GM19397 (cell line): Measurements from ENCODE around the gene RER1.

Experiments
- ATAC-seq: cut with Tn5 transposase; IDR thresholded peaks from one replicate; pipeline ENCODE4 v1.9.1; 2021; ENCODE audit warnings: mild to moderate bottlenecking, moderate library complexity; ENCODE audit not compliant: unreplicated experiment

RER1 gene

GRCh38 chr1:2442661-2443060 lies 51.0 kb downstream of the RER1 start:
- no peak for ATAC-seq

GRCh38 chr1:2443277-2444137 lies 51.9 kb downstream of the RER1 start:
- ATAC-seq, result no peak

DNA sequence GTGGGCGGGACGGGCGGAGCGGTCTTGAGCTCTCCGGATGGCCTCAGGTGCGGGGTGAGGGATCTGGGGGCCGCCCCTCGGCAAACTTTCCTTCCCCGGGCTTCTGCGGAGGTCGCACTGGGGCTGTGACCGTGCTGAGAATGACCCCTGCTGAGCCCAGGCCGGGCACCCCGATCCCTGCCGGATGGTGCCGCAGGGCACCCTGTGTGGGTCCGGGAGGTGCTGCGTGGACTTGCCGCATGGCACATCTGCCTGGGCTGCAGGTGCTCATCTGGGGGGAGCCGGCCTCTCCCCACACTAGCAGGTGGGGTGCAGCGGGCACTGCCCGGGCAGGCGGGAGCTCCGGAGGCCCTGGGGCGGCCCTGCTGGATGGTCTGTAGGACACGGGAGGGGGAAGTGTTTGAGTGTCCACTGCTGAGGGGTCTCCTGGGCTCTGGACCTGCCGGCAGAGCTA lies 52.5 kb downstream of the RER1 start:
- no peak for ATAC-seq

DNA sequence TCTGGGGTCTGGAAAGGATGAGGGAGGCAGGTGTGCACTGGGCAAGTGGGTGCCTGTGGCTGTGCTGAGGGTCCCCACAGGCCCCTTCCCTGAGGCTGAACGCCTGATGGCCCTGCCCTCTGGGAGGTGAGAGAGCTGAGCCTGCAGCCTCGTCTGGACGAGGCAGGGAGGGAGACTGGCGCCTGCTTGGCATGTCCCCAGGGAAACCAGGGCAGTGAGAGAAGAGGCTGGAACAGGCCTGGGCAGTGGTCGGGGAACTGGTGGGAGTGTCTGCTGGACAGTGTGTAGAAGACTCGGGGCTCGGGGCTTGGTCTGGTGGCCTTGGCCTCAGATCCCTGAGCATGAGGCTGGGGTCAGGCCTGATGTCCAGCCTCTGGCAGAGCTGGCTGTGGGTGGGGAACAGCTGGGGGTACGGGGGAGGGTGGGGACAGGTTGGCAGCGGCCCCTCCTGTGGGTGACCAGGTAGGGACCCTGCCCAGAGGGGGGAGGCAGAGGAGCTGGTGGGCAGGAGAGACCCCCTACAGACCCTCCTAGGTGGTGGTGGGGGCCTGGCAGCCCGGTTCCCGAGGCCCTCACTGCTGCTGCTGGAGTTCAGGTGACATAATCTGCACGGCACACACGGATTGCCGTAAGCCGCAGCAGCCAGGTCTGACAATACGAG lies 53.7 kb downstream of the RER1 start:
- no peak for ATAC-seq

DNA sequence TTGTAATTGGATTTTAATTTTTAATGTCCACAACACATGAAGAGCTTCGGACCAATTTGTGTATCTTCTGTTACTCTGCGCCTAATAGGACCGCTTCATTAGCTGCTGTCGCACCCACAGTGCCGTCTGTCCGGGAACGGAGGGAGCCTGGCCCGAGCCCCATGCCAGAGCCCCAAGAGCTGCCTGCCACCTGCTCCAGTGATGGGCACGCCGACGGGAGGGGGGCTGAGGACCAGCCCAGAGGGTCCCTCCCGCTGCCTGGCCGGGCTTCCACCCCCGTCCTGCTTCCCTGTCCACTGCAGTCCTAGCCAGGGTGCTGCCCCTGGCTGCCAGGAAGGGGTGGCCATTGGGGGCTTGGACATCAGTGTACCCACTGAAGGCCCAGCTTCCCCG lies 54.2 kb downstream of the RER1 start:
- ATAC-seq, result no peak

DNA sequence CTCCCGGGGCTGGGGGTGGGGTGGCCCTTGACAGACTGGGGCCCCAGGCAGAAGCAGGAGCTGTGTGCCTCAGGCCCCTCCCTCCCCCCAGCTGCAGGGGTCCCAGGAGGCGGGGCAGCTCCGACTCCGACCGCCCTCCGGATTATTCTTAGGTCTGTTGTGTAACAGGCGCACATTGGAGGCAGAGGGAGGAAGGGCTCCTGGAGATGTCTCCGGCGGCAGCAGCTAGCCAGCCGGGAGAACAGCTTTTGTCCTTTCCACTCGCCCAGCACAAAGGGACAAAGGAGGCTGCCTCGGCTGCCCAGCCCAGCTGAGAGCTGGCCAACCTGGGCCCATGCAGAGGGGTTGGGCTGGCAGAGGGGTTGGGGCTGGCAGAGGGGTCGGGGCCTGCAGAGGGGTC lies 54.8 kb downstream of the RER1 start:
- no peak for ATAC-seq

GRCh38 chr1:2446861-2447260 lies 55.2 kb downstream of the RER1 start:
- ATAC-seq, result no peak

DNA sequence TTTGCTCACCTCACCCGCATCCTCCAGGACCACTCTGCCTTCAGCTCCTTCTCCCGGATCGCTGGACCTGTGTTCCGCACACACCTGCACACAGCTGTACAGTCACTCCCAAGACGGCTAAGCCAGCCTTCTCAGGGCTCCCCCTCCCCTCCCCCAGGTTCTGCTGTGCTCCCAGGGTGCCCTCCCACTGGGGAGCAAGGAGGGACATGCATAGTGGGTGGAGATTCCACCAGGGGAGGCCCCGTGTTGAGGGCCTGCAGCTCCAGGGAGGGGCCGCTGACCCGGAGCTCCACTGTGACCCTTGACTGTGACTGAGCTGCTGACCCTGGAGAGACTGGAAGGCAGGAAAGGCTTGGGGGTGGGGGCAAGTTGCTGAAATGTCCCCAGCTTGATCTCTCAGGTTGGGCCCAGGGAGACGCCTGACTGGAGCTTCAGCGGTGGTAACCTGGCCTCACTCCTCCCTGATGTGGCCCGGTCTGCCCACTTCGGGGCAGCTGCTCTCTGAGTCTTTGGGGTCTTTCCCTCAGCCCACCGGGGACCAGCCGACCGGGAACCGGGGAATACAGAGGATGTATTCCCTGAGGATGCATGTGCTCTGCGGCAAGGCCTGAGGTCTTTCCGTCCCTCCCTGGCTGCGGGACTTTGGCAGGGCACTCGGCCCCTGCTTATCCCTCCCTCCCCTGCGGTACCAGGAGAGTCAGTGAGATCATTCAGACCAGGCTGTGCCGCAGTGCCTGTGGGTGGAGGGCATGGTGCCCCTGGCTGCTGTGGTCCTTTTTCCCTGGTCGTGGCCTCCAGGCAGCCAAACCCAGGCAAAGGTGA lies 55.8 kb downstream of the RER1 start:
- no peak for ATAC-seq

DNA sequence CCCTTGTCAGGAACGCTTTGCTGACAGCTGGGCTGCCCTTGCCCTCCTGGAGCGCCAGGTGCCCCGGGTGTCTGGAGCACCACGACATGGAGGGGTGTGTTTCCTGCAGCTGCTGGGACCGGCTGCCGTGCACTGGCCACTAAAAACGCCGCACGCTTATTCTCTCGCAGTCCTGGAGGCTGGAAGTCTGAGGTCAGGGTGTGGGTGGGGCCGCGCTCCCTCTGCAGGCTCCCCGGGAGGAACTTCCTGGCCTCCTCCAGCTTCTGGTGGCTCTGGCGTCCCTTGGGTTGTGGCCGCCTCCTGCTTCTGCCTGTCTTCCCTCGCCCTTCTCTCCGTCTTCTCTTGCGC lies 56.4 kb downstream of the RER1 start:
- no peak for ATAC-seq

GRCh38 chr1:2449636-2450454 lies 58.2 kb downstream of the RER1 start:
- no peak for ATAC-seq

DNA sequence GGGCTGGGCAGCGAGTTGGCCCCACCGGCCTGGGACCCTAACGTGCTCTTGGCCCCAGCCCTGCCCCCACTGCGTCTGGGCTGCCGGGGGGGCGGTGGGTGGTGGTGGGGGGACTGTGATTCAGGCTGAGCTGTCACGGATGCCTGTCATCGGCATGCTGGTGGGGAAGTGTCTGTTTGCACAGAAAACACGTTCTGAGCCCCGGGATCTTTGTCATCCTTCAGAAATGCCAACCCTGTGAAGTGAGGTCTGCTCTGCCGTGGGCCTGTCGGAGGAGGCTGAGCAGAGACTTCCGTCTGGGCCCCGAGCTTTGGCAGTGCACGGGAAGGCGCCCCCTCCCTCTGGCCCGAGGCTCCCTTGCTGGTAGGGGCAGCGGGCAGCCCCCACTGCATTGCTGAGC lies 60.1 kb downstream of the RER1 start:
- no peak for ATAC-seq

GRCh38 chr1:2452201-2452931 lies 60.7 kb downstream of the RER1 start:
- ATAC-seq, result no peak

DNA sequence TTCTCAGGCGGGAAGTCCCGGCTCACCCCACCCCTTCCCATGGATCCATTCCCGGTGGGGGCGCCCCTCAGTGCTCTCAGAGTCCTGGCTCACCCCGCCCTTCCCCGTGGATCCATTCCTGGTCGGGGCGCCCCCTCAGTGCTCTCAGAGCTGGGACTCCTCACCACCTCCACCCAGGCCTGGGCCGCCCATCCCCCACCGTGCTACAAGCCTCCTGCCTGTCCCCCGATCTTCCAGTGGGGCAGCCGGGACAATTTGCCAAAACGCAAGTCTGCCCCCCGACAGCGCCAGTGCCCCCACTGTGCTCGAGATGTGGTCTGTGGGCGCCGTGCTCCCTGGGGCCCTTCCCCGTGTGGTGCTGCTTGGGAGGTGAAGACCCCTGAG lies 61.3 kb downstream of the RER1 start:
- no peak for ATAC-seq

DNA sequence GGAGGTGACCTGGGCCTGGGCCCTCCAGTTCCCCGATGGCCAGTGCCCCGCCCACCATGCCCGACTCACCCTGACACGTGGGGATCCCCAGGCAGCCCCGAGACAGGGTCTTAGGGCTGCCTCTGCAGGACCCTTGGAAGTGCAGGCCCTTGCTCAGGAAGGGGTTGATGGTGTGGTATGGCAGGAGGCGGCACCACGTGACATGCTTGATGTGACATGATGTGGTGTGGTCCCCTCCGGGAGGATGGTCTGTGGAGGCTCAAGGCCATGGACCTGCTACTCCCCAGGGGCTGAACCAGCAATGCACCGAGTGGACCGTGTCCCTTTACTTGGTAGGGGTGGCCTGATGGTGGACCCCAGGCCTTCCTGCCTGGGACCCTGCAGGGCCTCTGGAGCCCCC lies 62.6 kb downstream of the RER1 start:
- no peak for ATAC-seq
